Measurements from ENCODE around the gene ZNF322.
A peak's percentile ranks its signal among the peaks of the same experiment; 100 is the strongest.

Gene ZNF322

DNA sequence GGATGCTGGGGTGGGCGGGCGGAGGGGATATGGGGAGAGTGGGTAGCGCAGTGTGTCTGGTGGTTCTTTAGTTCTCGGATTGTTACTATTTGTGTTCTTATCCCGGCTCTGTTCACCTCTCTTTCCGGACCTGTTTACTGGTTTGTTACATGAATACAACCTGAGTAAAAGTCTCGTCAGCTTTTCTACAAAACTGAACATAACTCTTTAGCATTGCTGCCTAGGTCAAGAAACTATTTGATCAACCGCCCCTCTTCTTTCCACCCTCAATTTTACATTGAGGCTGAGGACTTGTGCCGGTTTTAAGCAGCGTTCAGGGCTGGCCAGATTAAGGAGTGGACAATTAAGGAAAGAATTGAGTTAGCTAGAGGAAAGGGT is 62.2 kb downstream of the ZNF322 start:
- TF ChIP-seq TAF1 (IDR thresholded peaks at IDR 0.05; ENCODE audit: borderline replicate concordance, insufficient read depth, low read length): no peak
- no peak for TF ChIP-seq POLR2AphosphoS5 (IDR thresholded peaks at IDR 0.05; ENCODE audit: low read depth, low read length)
- no peak for TF ChIP-seq FOXP2 (optimal IDR thresholded peaks at IDR 0.05; ENCODE audit: borderline replicate concordance, extremely low read depth, extremely low read length, insufficient read depth)
- no peak for TF ChIP-seq SIN3A (IDR thresholded peaks at IDR 0.05; ENCODE audit: borderline replicate concordance, insufficient read depth, low read length)
- no peak for TF ChIP-seq REST (IDR thresholded peaks at IDR 0.05; ENCODE audit: insufficient read depth in 1 of 2, low read depth in 2 of 2, low read length in 2 of 2)

DNA sequence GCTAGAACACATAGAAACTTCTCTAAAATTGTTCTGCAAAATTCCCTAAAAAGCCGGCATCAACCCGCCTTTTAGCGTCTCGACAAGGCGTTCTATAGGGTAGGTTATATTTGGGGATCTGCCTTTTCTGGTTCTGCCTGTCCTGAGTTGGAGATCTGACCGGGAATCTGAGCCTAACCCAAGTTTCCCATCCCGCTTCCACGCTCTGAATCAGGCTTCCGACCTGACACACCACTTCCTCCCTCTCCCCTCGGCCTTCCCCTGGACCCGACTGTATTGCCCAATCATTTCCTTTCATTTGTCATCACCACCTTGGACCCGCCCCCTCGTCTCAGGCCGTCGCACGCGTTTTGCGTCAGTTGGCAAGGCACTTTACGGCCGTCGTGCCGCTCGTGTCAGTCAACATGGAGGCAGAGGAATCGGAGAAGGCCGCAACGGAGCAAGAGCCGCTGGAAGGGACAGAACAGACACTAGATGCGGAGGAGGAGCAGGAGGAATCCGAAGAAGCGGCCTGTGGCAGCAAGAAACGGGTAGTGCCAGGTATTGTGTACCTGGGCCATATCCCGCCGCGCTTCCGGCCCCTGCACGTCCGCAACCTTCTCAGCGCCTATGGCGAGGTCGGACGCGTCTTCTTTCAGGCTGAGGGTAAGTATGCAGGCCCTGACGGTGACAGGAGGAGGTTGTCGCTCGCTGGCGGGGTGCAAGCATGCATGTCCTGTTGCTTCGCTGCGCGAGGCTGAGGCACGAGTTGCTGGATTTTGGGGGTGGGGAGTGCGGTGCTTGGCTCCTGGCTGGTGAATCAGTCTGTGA is 62.8 kb downstream of the ZNF322 start, which contains the start of gene ABT1:
ABT1 (plus strand) TSS at position 375 of the 810 bp plus-strand sequence; CDS start at position 405, 30 bp downstream.
- TF ChIP-seq REST (IDR thresholded peaks at IDR 0.05; ENCODE audit: insufficient read depth in 1 of 2, low read depth in 2 of 2, low read length in 2 of 2) (peak in 1 of 2 experiments; percentile 36; a peak in 1 of 4 replicates), FOXP2 (optimal IDR thresholded peaks at IDR 0.05; ENCODE audit: borderline replicate concordance, extremely low read depth, extremely low read length, insufficient read depth) (peak; percentile 92), TAF1 (IDR thresholded peaks at IDR 0.05; ENCODE audit: borderline replicate concordance, insufficient read depth, low read length) (peak; percentile 86; the same call in 1 of the 2 replicates), POLR2AphosphoS5 (IDR thresholded peaks at IDR 0.05; ENCODE audit: low read depth, low read length) (peak; percentile 86), SIN3A (IDR thresholded peaks at IDR 0.05; ENCODE audit: borderline replicate concordance, insufficient read depth, low read length) (peak; percentile 19; the same call in 1 of the 2 replicates)

DNA sequence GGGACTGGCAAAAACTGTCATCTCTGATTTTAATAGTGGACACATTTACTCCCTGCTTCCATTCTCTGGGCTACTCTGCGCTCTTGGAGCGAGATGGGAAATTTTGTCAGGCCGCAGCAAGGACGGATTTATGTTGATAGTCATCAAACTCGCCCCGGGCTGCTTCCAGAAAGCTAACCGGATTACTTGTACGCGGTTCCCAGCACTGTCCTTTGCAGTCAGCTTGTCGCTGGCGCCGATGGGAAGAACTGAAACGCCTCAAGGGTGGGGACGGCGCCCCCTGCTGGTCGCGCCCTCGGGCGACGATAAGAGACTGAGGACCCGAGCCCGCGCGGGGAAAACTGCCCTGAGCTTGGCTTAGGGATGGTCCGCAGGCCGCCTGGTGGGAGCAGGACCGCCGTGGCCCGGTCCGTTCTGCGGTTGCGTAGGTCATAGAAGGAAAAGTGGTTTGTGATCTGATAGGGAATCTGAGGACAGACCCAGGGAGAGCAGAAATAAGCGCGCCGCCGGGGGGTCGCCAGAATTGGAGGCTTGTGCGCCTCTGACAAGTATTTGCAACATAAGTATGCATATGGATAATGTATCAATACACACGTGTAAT is 63.8 kb downstream of the ZNF322 start:
- TF ChIP-seq REST (IDR thresholded peaks at IDR 0.05; ENCODE audit: insufficient read depth in 1 of 2, low read depth in 2 of 2, low read length in 2 of 2) (peak; percentile 24 to 28; a peak in 1 of 4 replicates), SIN3A (IDR thresholded peaks at IDR 0.05; ENCODE audit: borderline replicate concordance, insufficient read depth, low read length) (no peak), FOXP2 (optimal IDR thresholded peaks at IDR 0.05; ENCODE audit: borderline replicate concordance, extremely low read depth, extremely low read length, insufficient read depth) (peak; percentile 71)

DNA sequence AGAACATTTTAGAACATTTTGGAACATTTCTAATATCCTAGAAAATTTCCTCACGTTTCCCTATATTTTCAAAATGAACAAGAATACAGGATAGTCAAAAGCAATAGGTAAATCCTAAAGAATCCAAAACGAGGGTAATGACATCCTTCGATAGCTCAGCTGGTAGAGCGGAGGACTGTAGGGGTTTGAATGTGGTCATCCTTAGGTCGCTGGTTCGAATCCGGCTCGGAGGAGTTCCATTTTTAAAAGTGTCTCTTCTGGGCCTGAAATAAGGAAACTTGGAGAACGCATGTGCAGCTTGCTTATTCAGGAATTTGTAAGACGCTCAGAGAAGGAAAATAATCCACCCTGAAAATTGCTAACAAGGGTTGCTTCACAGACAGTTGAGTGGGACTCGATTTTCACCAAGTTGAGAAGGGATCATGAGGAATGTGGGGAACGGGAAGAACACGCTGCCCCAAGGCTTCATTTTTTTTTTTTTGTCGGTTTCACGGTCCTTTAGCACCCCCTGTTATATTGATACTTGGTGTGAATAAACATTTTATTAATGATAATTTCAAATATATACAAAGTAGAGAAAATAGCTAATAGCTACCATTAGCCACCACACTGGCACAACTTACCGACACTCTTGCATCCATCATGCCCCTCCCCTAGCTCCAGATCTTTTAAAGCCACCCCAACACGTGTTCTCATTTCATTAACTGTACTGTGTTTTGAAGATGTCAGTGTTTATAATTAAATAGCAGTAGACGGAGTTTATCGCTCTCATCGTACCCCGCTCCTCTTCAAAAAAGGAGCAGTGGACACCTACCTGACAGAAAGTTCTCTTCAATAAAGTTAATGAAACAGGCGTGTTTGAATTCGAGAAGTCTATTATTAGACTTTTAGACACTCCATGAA is 64.6 kb downstream of the ZNF322 start:
- TF ChIP-seq SIN3A (IDR thresholded peaks at IDR 0.05; ENCODE audit: borderline replicate concordance, insufficient read depth, low read length): no peak
- no peak for TF ChIP-seq FOXP2 (optimal IDR thresholded peaks at IDR 0.05; ENCODE audit: borderline replicate concordance, extremely low read depth, extremely low read length, insufficient read depth)

- TF ChIP-seq FOXP2 (optimal IDR thresholded peaks at IDR 0.05; ENCODE audit: borderline replicate concordance, extremely low read depth, extremely low read length, insufficient read depth): no peak
- TF ChIP-seq TAF1 (IDR thresholded peaks at IDR 0.05; ENCODE audit: borderline replicate concordance, insufficient read depth, low read length): no peak
- no peak for TF ChIP-seq POLR2AphosphoS5 (IDR thresholded peaks at IDR 0.05; ENCODE audit: low read depth, low read length)
- TF ChIP-seq REST (IDR thresholded peaks at IDR 0.05; ENCODE audit: insufficient read depth in 1 of 2, low read depth in 2 of 2, low read length in 2 of 2): no peak
- TF ChIP-seq SIN3A (IDR thresholded peaks at IDR 0.05; ENCODE audit: borderline replicate concordance, insufficient read depth, low read length): no peak
These were observed 65.4 kb downstream of the ZNF322 start for GRCh38 chr6:26594131-26594498.
